WTC11 (cell line): Measurements from ENCODE around the gene IL1RAPL2. TPM values are rescaled to one million over a fixed set of nuclear protein-coding genes. Genes with fewer than 3 reads are reported as not detected.

Source experiments
- ATAC-seq: fragments of 200-7000 bp; cut with Tn5 transposase; 2 replicates; pipeline ENCODE4 v1.10.0; 2021; ENCODE audit warnings: mild to moderate bottlenecking, moderate library complexity
- CTCF ChIA-PET: fragments of 300-600 bp; sonication (Branson Sonifier 250); formaldehyde crosslinking; loops from one replicate; lab custom pipeline; 2021; ENCODE audit warnings: antibody characterized with exemption; lab: Charles Lee
- POLR2A ChIA-PET: fragments of 350-600 bp; sonication (Branson Sonifier 250); formaldehyde crosslinking; loops from one replicate; lab custom pipeline; 2021; ENCODE audit warnings: antibody characterized with exemption; lab: Charles Lee
- DNase-seq: peaks from one replicate; pipeline ENCODE4 v3.0.0; 2021; ENCODE audit warnings: low spot score
- H3K27ac Mint-ChIP-seq: 2 replicates; pipeline ENCODE4 v1.8.0; 2021; ENCODE audit warnings: mixed read lengths
- H3K27me3 Mint-ChIP-seq: 2 replicates; pipeline ENCODE4 v1.8.0; 2021; ENCODE audit warnings: low read depth, mild to moderate bottlenecking, moderate library complexity, mixed read lengths
- H3K36me3 Mint-ChIP-seq: 2 replicates; pipeline ENCODE4 v1.8.0; 2021; ENCODE audit warnings: mixed read lengths
- H3K4me1 Mint-ChIP-seq: 2 replicates; pipeline ENCODE4 v1.8.0; 2022; ENCODE audit warnings: mixed read lengths
- H3K4me3 Mint-ChIP-seq: 2 replicates; pipeline ENCODE4 v1.8.0; 2021; ENCODE audit warnings: mild to moderate bottlenecking, moderate library complexity, mixed read lengths
- H3K9me3 Mint-ChIP-seq: 2 replicates; pipeline ENCODE4 v1.8.0; 2021; ENCODE audit warnings: mixed read lengths
- ATF1 ChIP-seq: sonication (generic); formaldehyde crosslinking; IDR thresholded peaks from 2 replicates; pipeline ENCODE4 v1.8.1; 2023; ENCODE audit warnings: mild to moderate bottlenecking, moderate library complexity, missing genetic modification reagents
- GTF2I ChIP-seq: fragments of 250-450 bp; sonication (Bioruptor Pico); conservative IDR thresholded peaks from 2 replicates; pipeline ENCODE4 v1.4.0; 2021; ENCODE audit warnings: mild to moderate bottlenecking
- JAZF1 ChIP-seq: fragments of 250-450 bp; sonication (Bioruptor Pico); IDR thresholded peaks from 2 replicates; pipeline ENCODE4 v1.9.0; 2021; ENCODE audit warnings: moderate library complexity, mild to moderate bottlenecking, inconsistent platforms
- NR1H2 ChIP-seq: sonication (generic); formaldehyde crosslinking; IDR thresholded peaks from 2 replicates; pipeline ENCODE4 v1.9.0; 2021; ENCODE audit warnings: mild to moderate bottlenecking, moderate library complexity, missing genetic modification reagents
- SOX15 ChIP-seq: fragments of 250-450 bp; sonication (Bioruptor Pico); IDR thresholded peaks from 2 replicates; pipeline ENCODE4 v1.9.0; 2021; ENCODE audit warnings: mild to moderate bottlenecking
- ZBTB21 ChIP-seq: sonication (generic); formaldehyde crosslinking; IDR thresholded peaks from 2 replicates; pipeline ENCODE4 v1.8.1; 2023; ENCODE audit warnings: mild to moderate bottlenecking, missing genetic modification reagents, borderline replicate concordance
- ZNF317 ChIP-seq: sonication (generic); formaldehyde crosslinking; IDR thresholded peaks from 2 replicates; pipeline ENCODE4 v1.8.1; 2023; ENCODE audit warnings: low read depth, mild to moderate bottlenecking, moderate library complexity, missing genetic modification reagents, borderline replicate concordance
- ZNF416 ChIP-seq: fragments of 250-450 bp; sonication (Bioruptor Pico); IDR thresholded peaks from 2 replicates; pipeline ENCODE4 v1.9.0; 2021; ENCODE audit warnings: mild to moderate bottlenecking, inconsistent platforms
- total RNA-seq: library from RNA; stranded (reverse); gene quantifications from 3 replicates; pipeline ENCODE4 v1.2.3, GENCODE V29; 2021
- TF ChIP-seq, protein P1 (sequence below): fragments of 250-450 bp; sonication (Bioruptor Pico); conservative IDR thresholded peaks from 2 replicates; pipeline ENCODE4 v1.9.0; 2021; ENCODE audit warnings: mild to moderate bottlenecking
- TF ChIP-seq, protein P2 (sequence below): sonication (generic); formaldehyde crosslinking; IDR thresholded peaks from 2 replicates; pipeline ENCODE4 v1.8.0; 2022; ENCODE audit warnings: mild to moderate bottlenecking, missing genetic modification reagents
- TF ChIP-seq, protein P3 (sequence below): sonication (generic); formaldehyde crosslinking; IDR thresholded peaks from 2 replicates; pipeline ENCODE4 v1.8.1; 2023; ENCODE audit warnings: mild to moderate bottlenecking, missing genetic modification reagents, borderline replicate concordance
- TF ChIP-seq, protein P4 (sequence below): fragments of 250-450 bp; sonication (Bioruptor Pico); IDR thresholded peaks from 2 replicates; pipeline ENCODE4 v1.9.0; 2021; ENCODE audit warnings: mild to moderate bottlenecking
- TF ChIP-seq, protein P5 (sequence below): sonication (generic); formaldehyde crosslinking; IDR thresholded peaks from 2 replicates; pipeline ENCODE4 v1.8.0; 2022; ENCODE audit warnings: mild to moderate bottlenecking, missing genetic modification reagents
- TF ChIP-seq, protein P6 (sequence below): sonication (generic); formaldehyde crosslinking; IDR thresholded peaks from 2 replicates; pipeline ENCODE4 v1.8.1; 2023; ENCODE audit warnings: mild to moderate bottlenecking, moderate library complexity, missing genetic modification reagents
- TF ChIP-seq, protein P7 (sequence below): sonication (generic); formaldehyde crosslinking; IDR thresholded peaks from 2 replicates; pipeline ENCODE4 v1.8.1; 2022; ENCODE audit warnings: mild to moderate bottlenecking, missing genetic modification reagents, moderate library complexity, borderline replicate concordance
- TF ChIP-seq, protein P8 (sequence below): fragments of 250-450 bp; sonication (Bioruptor Pico); IDR thresholded peaks from 2 replicates; pipeline ENCODE4 v2.1.2; 2022; ENCODE audit warnings: mild to moderate bottlenecking, moderate library complexity
- TF ChIP-seq, protein P9 (sequence below): sonication (generic); formaldehyde crosslinking; conservative IDR thresholded peaks from 2 replicates; pipeline ENCODE4 v1.8.1; 2022; ENCODE audit warnings: mild to moderate bottlenecking, missing genetic modification reagents

IL1RAPL2 gene
- total RNA-seq, 1 experiment from 2014 or later: 0.09 TPM

DNA sequence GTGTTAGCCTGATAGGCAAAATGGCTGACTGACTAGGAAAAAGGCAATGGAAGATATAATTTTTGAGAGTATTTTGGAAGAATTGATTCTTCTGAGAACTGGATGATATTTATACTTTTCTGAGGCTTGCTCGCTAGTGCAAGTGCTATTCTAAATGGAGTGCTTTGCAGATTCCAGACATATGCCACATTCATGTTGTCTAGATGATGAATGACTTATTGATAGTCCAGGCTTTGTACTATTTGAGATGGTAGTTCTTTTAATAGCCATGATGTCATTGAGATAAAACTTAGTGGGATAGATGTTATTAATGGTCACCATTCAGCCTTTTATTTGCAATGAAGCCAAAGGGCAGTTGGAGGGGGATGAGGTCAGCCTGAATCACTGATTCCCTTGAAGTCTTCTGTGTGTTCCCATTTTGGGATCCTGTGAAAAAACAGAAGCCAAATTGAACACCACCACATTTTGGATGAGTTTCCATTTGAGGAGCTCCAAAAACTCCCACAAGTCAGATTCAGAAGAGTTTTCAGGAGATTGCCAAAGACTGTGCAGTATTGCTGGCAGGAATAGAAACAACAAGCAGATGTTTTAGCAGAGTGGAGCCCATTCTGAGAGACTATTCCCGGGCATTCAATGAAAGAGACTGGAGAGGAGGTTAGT is 184.1 kb downstream of the IL1RAPL2 start:
- TF ChIP-seq ZNF416: no peak
- TF ChIP-seq, protein P1, sequence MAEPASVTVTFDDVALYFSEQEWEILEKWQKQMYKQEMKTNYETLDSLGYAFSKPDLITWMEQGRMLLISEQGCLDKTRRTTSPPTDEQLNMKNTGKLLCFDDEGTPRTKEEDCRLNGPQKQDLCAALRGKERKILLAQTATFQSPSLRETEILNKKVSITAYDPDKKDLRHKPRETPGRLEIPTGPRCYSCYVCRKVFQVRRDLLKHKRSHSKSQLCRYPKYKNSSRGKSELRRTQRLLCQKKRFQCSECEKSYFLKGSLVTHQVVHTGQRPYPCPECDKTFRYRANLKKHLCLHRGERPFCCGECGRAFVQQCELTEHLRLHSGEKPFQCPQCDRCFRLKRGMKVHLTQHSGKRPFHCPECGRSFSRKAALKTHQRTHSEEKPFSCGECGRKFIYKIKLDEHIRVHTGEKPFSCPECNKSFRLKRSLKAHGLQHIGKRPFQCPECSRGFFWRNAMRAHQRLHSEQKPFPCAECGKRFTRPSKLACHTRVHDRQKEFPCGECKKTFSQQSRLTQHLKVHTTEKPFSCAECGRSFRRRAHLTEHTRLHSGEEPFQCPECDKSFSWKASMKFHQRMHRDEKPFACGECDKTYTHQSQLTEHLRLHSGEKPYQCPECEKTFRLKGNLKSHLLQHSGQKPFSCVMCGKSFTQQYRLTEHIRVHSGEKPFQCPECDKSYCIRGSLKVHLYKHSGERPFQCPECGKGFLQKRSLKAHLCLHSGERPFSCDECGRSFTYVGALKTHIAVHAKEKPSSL: no peak
- no peak for TF ChIP-seq ZBTB21
- TF ChIP-seq, protein P2, sequence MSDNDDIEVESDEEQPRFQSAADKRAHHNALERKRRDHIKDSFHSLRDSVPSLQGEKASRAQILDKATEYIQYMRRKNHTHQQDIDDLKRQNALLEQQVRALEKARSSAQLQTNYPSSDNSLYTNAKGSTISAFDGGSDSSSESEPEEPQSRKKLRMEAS: no peak
- TF ChIP-seq, protein P3, sequence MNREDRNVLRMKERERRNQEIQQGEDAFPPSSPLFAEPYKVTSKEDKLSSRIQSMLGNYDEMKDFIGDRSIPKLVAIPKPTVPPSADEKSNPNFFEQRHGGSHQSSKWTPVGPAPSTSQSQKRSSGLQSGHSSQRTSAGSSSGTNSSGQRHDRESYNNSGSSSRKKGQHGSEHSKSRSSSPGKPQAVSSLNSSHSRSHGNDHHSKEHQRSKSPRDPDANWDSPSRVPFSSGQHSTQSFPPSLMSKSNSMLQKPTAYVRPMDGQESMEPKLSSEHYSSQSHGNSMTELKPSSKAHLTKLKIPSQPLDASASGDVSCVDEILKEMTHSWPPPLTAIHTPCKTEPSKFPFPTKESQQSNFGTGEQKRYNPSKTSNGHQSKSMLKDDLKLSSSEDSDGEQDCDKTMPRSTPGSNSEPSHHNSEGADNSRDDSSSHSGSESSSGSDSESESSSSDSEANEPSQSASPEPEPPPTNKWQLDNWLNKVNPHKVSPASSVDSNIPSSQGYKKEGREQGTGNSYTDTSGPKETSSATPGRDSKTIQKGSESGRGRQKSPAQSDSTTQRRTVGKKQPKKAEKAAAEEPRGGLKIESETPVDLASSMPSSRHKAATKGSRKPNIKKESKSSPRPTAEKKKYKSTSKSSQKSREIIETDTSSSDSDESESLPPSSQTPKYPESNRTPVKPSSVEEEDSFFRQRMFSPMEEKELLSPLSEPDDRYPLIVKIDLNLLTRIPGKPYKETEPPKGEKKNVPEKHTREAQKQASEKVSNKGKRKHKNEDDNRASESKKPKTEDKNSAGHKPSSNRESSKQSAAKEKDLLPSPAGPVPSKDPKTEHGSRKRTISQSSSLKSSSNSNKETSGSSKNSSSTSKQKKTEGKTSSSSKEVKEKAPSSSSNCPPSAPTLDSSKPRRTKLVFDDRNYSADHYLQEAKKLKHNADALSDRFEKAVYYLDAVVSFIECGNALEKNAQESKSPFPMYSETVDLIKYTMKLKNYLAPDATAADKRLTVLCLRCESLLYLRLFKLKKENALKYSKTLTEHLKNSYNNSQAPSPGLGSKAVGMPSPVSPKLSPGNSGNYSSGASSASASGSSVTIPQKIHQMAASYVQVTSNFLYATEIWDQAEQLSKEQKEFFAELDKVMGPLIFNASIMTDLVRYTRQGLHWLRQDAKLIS: no peak
- TF ChIP-seq, protein P4, sequence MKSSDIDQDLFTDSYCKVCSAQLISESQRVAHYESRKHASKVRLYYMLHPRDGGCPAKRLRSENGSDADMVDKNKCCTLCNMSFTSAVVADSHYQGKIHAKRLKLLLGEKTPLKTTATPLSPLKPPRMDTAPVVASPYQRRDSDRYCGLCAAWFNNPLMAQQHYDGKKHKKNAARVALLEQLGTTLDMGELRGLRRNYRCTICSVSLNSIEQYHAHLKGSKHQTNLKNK (CRISPR knock-in tag): no peak
- no peak for TF ChIP-seq JAZF1 (CRISPR knock-in tag)
- TF ChIP-seq ATF1 (CRISPR knock-in tag): no peak
- no peak for TF ChIP-seq SOX15 (CRISPR knock-in tag)
- TF ChIP-seq, protein P5, sequence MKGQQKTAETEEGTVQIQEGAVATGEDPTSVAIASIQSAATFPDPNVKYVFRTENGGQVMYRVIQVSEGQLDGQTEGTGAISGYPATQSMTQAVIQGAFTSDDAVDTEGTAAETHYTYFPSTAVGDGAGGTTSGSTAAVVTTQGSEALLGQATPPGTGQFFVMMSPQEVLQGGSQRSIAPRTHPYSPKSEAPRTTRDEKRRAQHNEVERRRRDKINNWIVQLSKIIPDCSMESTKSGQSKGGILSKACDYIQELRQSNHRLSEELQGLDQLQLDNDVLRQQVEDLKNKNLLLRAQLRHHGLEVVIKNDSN (CRISPR knock-in tag): no peak
- TF ChIP-seq, protein P6, sequence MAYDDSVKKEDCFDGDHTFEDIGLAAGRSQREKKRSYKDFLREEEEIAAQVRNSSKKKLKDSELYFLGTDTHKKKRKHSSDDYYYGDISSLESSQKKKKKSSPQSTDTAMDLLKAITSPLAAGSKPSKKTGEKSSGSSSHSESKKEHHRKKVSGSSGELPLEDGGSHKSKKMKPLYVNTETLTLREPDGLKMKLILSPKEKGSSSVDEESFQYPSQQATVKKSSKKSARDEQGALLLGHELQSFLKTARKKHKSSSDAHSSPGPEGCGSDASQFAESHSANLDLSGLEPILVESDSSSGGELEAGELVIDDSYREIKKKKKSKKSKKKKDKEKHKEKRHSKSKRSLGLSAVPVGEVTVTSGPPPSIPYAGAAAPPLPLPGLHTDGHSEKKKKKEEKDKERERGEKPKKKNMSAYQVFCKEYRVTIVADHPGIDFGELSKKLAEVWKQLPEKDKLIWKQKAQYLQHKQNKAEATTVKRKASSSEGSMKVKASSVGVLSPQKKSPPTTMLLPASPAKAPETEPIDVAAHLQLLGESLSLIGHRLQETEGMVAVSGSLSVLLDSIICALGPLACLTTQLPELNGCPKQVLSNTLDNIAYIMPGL (CRISPR knock-in tag): no peak
- no peak for TF ChIP-seq ZNF317 (CRISPR knock-in tag)
- TF ChIP-seq GTF2I (CRISPR knock-in tag): no peak
- ChIA-PET POLR2A (no interaction called here), CTCF (no interaction called here)
- no peak overlapping the region for H3K27ac Mint-ChIP-seq
- DNase-seq (no peak), ATAC-seq (no peak)
- no peaks in the 10 kb centered on the region for H3K27me3 Mint-ChIP-seq
- H3K4me1 Mint-ChIP-seq: peaks cover 17% of the 10 kb centered on the region
- H3K36me3 Mint-ChIP-seq: no peaks in the 10 kb centered on the region
- no peak overlapping the region for H3K4me3 Mint-ChIP-seq
- no peaks in the 10 kb centered on the region for H3K9me3 Mint-ChIP-seq

DNA sequence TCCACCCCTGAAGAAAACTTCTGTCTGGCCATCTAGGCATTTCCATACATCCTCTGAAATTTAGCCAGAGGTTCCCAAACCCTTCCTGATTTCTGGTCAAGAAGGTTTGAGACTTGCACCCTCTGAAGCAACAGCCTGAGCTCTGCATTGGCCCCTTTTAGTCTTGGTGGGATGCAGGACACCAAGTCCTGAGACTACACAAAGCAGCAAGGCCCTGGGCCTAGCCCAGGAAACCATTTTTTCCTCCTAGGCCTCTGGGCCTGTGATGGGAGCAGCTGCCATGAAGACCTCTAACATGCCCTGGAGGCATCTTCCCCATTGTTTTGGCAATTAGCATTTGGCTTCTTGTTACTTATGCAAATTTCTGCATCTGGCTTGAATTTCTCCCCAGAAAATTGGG is 196.6 kb downstream of the IL1RAPL2 start:
- Mint-ChIP-seq H3K4me3 (no peak overlapping the region), H3K27me3 (peaks cover 3% of the 10 kb centered on the region; the same call in 1 of the 2 replicates), H3K9me3 (peaks cover 39% of the 10 kb centered on the region), H3K27ac (no peak overlapping the region), H3K36me3 (peaks cover 32% of the 10 kb centered on the region), H3K4me1 (no peaks in the 10 kb centered on the region)
- ATAC-seq (no peak), DNase-seq (no peak)
- POLR2A ChIA-PET: no interaction called here
- CTCF ChIA-PET: no interaction called here
- TF ChIP-seq, protein P1: no peak
- TF ChIP-seq, protein P7, sequence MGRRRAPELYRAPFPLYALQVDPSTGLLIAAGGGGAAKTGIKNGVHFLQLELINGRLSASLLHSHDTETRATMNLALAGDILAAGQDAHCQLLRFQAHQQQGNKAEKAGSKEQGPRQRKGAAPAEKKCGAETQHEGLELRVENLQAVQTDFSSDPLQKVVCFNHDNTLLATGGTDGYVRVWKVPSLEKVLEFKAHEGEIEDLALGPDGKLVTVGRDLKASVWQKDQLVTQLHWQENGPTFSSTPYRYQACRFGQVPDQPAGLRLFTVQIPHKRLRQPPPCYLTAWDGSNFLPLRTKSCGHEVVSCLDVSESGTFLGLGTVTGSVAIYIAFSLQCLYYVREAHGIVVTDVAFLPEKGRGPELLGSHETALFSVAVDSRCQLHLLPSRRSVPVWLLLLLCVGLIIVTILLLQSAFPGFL (CRISPR knock-in tag): no peak
- TF ChIP-seq, protein P8, sequence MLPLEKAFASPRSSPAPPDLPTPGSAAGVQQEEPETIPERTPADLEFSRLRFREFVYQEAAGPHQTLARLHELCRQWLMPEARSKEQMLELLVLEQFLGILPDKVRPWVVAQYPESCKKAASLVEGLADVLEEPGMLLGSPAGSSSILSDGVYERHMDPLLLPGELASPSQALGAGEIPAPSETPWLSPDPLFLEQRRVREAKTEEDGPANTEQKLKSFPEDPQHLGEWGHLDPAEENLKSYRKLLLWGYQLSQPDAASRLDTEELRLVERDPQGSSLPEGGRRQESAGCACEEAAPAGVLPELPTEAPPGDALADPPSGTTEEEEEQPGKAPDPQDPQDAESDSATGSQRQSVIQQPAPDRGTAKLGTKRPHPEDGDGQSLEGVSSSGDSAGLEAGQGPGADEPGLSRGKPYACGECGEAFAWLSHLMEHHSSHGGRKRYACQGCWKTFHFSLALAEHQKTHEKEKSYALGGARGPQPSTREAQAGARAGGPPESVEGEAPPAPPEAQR (CRISPR knock-in tag): no peak
- TF ChIP-seq, protein P9, sequence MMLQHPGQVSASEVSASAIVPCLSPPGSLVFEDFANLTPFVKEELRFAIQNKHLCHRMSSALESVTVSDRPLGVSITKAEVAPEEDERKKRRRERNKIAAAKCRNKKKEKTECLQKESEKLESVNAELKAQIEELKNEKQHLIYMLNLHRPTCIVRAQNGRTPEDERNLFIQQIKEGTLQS (CRISPR knock-in tag): no peak
- no peak for TF ChIP-seq NR1H2 (CRISPR knock-in tag)
- TF ChIP-seq, protein P2: no peak
